ENCODE data around the gene UGGT1.
A peak's percentile ranks its signal among the peaks of the same experiment; 100 is the strongest.

The UGGT1 gene
- long read RNA-seq, donor 1, full-length matches to known transcripts: 2 of 2 reads
- long read RNA-seq, donor 1, partial matches to known transcripts: 0 of 2 reads
- long read RNA-seq, donor 1, other reads (novel, unspliced or antisense): 0 of 2 reads
- long read RNA-seq, donor 2: 0 reads
- long read RNA-seq, donor 3, full-length matches to known transcripts: 1 of 7 reads
- long read RNA-seq, donor 3, partial matches to known transcripts: 6 of 7 reads
- long read RNA-seq, donor 3, other reads (novel, unspliced or antisense): 0 of 7 reads
- long read RNA-seq, donor 4: 0 reads
- long read RNA-seq, donor 5, full-length matches to known transcripts: 1 of 1 reads
- long read RNA-seq, donor 5, partial matches to known transcripts: 0 of 1 reads
- long read RNA-seq, donor 5, other reads (novel, unspliced or antisense): 0 of 1 reads
- long read RNA-seq, donor 6, full-length matches to known transcripts: 1 of 1 reads
- long read RNA-seq, donor 6, partial matches to known transcripts: 0 of 1 reads
- long read RNA-seq, donor 6, other reads (novel, unspliced or antisense): 0 of 1 reads
- long read RNA-seq, donor 7, full-length matches to known transcripts: 2 of 9 reads
- long read RNA-seq, donor 7, partial matches to known transcripts: 7 of 9 reads
- long read RNA-seq, donor 7, other reads (novel, unspliced or antisense): 0 of 9 reads
- long read RNA-seq, donor 8, partial matches to known transcripts: 57 of 57 reads
- long read RNA-seq, donor 8, other reads (novel, unspliced or antisense): 0 of 57 reads

- peak; percentile 94 for DNase-seq
These were observed at the start of gene UGGT1 for GRCh38 chr2:128090945-128091725. Gene UGGT1, plus strand, starts transcription at chr2:128091200. Its CDS starts 158 bp downstream, at chr2:128091358.

GRCh38 chr2:128041561-128041960, 49.4 kb upstream of the UGGT1 start:
- DNase-seq: no peak

- DNase-seq: no peak
These were observed 48.0 kb upstream of the UGGT1 start for GRCh38 chr2:128043041-128043440.

- no peak for DNase-seq
These were observed 37.7 kb upstream of the UGGT1 start for GRCh38 chr2:128053331-128053730.

- DNase-seq: no peak
These were observed 36.7 kb upstream of the UGGT1 start for GRCh38 chr2:128054104-128054885.

- no peak for DNase-seq
These were observed 33.7 kb upstream of the UGGT1 start for GRCh38 chr2:128057334-128057733.

- no peak for DNase-seq
These were observed 32.9 kb upstream of the UGGT1 start for GRCh38 chr2:128058114-128058513.

- no peak for DNase-seq
These were observed 28.4 kb upstream of the UGGT1 start for GRCh38 chr2:128062571-128062970.

- DNase-seq: no peak
These were observed 26.6 kb upstream of the UGGT1 start for GRCh38 chr2:128064353-128064752.

GRCh38 chr2:128069769-128070168, 21.2 kb upstream of the UGGT1 start:
- DNase-seq: no peak

- no peak for DNase-seq
These were observed 17.7 kb upstream of the UGGT1 start for GRCh38 chr2:128073278-128073677.

- DNase-seq: no peak
These were observed 14.4 kb upstream of the UGGT1 start for GRCh38 chr2:128076461-128077106.

GRCh38 chr2:128084757-128085156, 6.2 kb upstream of the UGGT1 start:
- no peak for DNase-seq

- DNase-seq: no peak
These were observed 4.8 kb upstream of the UGGT1 start for GRCh38 chr2:128086244-128086643.

GRCh38 chr2:128090575-128090944, 440 bp upstream of the UGGT1 start:
- DNase-seq: no peak

- DNase-seq: no peak
These were observed 703 bp downstream of the UGGT1 start for GRCh38 chr2:128091726-128092080.

GRCh38 chr2:128092656-128093055, 1.7 kb downstream of the UGGT1 start:
- no peak for DNase-seq

GRCh38 chr2:128093762-128094161, 2.8 kb downstream of the UGGT1 start:
- DNase-seq: no peak

- DNase-seq: no peak
These were observed 4.2 kb downstream of the UGGT1 start for GRCh38 chr2:128095201-128095600.

- no peak for DNase-seq
These were observed 12.4 kb downstream of the UGGT1 start for GRCh38 chr2:128103407-128103806.

GRCh38 chr2:128105072-128105471, 14.1 kb downstream of the UGGT1 start:
- no peak for DNase-seq

GRCh38 chr2:128108166-128108565, 17.2 kb downstream of the UGGT1 start:
- no peak for DNase-seq

All from right kidney (tissue), 9 donors.